ENCODE results near the gene PTGER2.

The PTGER2 gene

GRCh38 chr14:52349731-52350130 is 35.6 kb downstream of the PTGER2 start:
- no peak overlapping the region for H3K27ac ChIP-seq
- TF ChIP-seq ZFX (IDR thresholded peaks at IDR 0.05; ENCODE audit: borderline replicate concordance): no peak
- TF ChIP-seq CTCF (IDR thresholded peaks at IDR 0.05): no peak

GRCh38 chr14:52350445-52350844 is 36.3 kb downstream of the PTGER2 start:
- no peak overlapping the region for H3K27ac ChIP-seq
- TF ChIP-seq CTCF (IDR thresholded peaks at IDR 0.05) (no peak), ZFX (IDR thresholded peaks at IDR 0.05; ENCODE audit: borderline replicate concordance) (no peak)

GRCh38 chr14:52351233-52352060 is 37.3 kb downstream of the PTGER2 start:
- no peak for TF ChIP-seq ZFX (IDR thresholded peaks at IDR 0.05; ENCODE audit: borderline replicate concordance)
- TF ChIP-seq CTCF (IDR thresholded peaks at IDR 0.05): no peak
- H3K27ac ChIP-seq: no peak overlapping the region

GRCh38 chr14:52352061-52352491 is 38.0 kb downstream of the PTGER2 start:
- H3K27ac ChIP-seq: no peak overlapping the region
- TF ChIP-seq ZFX (IDR thresholded peaks at IDR 0.05; ENCODE audit: borderline replicate concordance) (no peak), CTCF (IDR thresholded peaks at IDR 0.05) (no peak)

GRCh38 chr14:52352569-52352968 is 38.5 kb downstream of the PTGER2 start:
- H3K27ac ChIP-seq: no peak overlapping the region

GRCh38 chr14:52354242-52354641 is 40.1 kb downstream of the PTGER2 start:
- TF ChIP-seq CTCF (IDR thresholded peaks at IDR 0.05): no peak
- no peak for TF ChIP-seq ZFX (IDR thresholded peaks at IDR 0.05; ENCODE audit: borderline replicate concordance)
- H3K27ac ChIP-seq: no peak overlapping the region

More at GRCh38 chr14:52352569-52352968, 38.5 kb downstream of the PTGER2 start:
- TF ChIP-seq CTCF (IDR thresholded peaks at IDR 0.05) (no peak), ZFX (IDR thresholded peaks at IDR 0.05; ENCODE audit: borderline replicate concordance) (no peak)

- no peak for TF ChIP-seq CTCF (IDR thresholded peaks at IDR 0.05)
- no peak for TF ChIP-seq ZFX (IDR thresholded peaks at IDR 0.05; ENCODE audit: borderline replicate concordance)
- H3K27ac ChIP-seq: no peak overlapping the region
Measured at GRCh38 chr14:52355016-52355431, 40.9 kb downstream of the PTGER2 start.
